NCI-H2171 treated with DMSO at 0.1 percent for 48 hours (cell line): ENCODE data around the gene TBC1D2B.

Experiments
- DNase-seq: peaks from one replicate; lab custom pipeline; 2025; lab: John Stamatoyannopoulos, UW

TBC1D2B gene

GRCh38 chr15:78077053-78077870 is at the start of gene TBC1D2B:
Gene TBC1D2B (minus strand): TSS chr15:78077711. CDS start chr15:78077652, 59 bp downstream.
- DNase-seq = peak; percentile 44

GRCh38 chr15:78125267-78125666 is 47.8 kb upstream of the TBC1D2B start:
- no peak for DNase-seq

GRCh38 chr15:78120523-78120922 is 43.0 kb upstream of the TBC1D2B start:
- DNase-seq = peak; percentile 93

- DNase-seq = no peak
Observed at GRCh38 chr15:78112551-78112950, 35.0 kb upstream of the TBC1D2B start.

- DNase-seq = no peak
Observed at GRCh38 chr15:78111788-78112187, 34.3 kb upstream of the TBC1D2B start.

- DNase-seq = no peak
Observed at GRCh38 chr15:78110916-78111475, 33.5 kb upstream of the TBC1D2B start.

- DNase-seq = no peak
Observed at GRCh38 chr15:78110096-78110495, 32.6 kb upstream of the TBC1D2B start.

- no peak for DNase-seq
Observed at GRCh38 chr15:78109156-78109555, 31.6 kb upstream of the TBC1D2B start.

GRCh38 chr15:78108300-78109084 is 31.0 kb upstream of the TBC1D2B start:
- DNase-seq = peak; percentile 78

GRCh38 chr15:78107471-78107870 is 30.0 kb upstream of the TBC1D2B start:
- DNase-seq = no peak

- no peak for DNase-seq
Observed at GRCh38 chr15:78105476-78106241, 28.1 kb upstream of the TBC1D2B start.

- DNase-seq = no peak
Observed at GRCh38 chr15:78104566-78105475, 27.3 kb upstream of the TBC1D2B start.

- no peak for DNase-seq
Observed at GRCh38 chr15:78104119-78104479, 26.6 kb upstream of the TBC1D2B start.

- no peak for DNase-seq
Observed at GRCh38 chr15:78103406-78104118, 26.1 kb upstream of the TBC1D2B start.

GRCh38 chr15:78102741-78103140 is 25.2 kb upstream of the TBC1D2B start:
- DNase-seq = no peak

- no peak for DNase-seq
Observed at GRCh38 chr15:78102211-78102610, 24.7 kb upstream of the TBC1D2B start.

- no peak for DNase-seq
Observed at GRCh38 chr15:78101423-78102105, 24.1 kb upstream of the TBC1D2B start.

GRCh38 chr15:78100886-78101285 is 23.4 kb upstream of the TBC1D2B start:
- no peak for DNase-seq

- no peak for DNase-seq
Observed at GRCh38 chr15:78098131-78098755, 20.7 kb upstream of the TBC1D2B start.
